GM12878 (cell line): Measurements from ENCODE around the gene PRDM2. TPM values are rescaled to one million over a fixed set of nuclear protein-coding genes. Genes with fewer than 3 reads are reported as not detected.

ENCODE experiments used
- ATAC-seq: fragments of 200-7000 bp; cut with Tn5 transposase; 3 replicates; pipeline ENCODE4 v1.9.1; 2020; ENCODE audit warnings: mild to moderate bottlenecking, moderate library complexity
- BruUV-seq: library from RNA; stranded (reverse); fragments of 400-500 nt; replicated peaks from 2 replicates; lab custom pipeline; 2021; lab: Mats Ljungman, UMichigan
- CTCF ChIA-PET: fragments of 300-600 bp; sonication (Branson Sonifier 250); formaldehyde crosslinking; extraction: SDS; loops from one replicate; lab custom pipeline; 2021; ENCODE audit warnings: inconsistent platforms; lab: Yijun Ruan, JAX
- POLR2A ChIA-PET: fragments of 350-600 bp; formaldehyde crosslinking; extraction: SDS; loops from one replicate; lab custom pipeline; 2021; ENCODE audit warnings: inconsistent platforms; lab: Charles Lee
- RAD21 ChIA-PET: fragments of 300-600 bp; sonication (Branson Sonifier 250); formaldehyde crosslinking; loops from one replicate; lab custom pipeline; 2023; ENCODE audit warnings: antibody characterized with exemption; ENCODE audit not compliant: unreplicated experiment; lab: Charles Lee
- SMC1A ChIA-PET: fragments of 300-600 bp; sonication (Branson Sonifier 250); formaldehyde crosslinking; loops from one replicate; lab custom pipeline; 2023; ENCODE audit not compliant: unreplicated experiment, uncharacterized antibody; lab: Charles Lee
- DNase-seq: peaks from one replicate; pipeline ENCODE4 v3.0.0-alpha.2; 2011; ENCODE audit warnings: low read depth, low spot score
- FAIRE-seq: peaks from 3 replicates; lab custom pipeline; 2011; peaks lifted over from hg19 to GRCh38; lab: Jason Lieb, UNC
- H2AFZ ChIP-seq: 2 replicates; pipeline ENCODE4 v1.6.0; 2011; ENCODE audit warnings: low read depth, low read length, control low read depth; ENCODE audit not compliant: control insufficient read depth
- H3K27ac ChIP-seq: 2 replicates; pipeline ENCODE4 v1.5.1; 2011; ENCODE audit warnings: control low read depth; ENCODE audit not compliant: control insufficient read depth, insufficient read depth
- H3K27me3 ChIP-seq, 2 experiments: replicated peaks in 1 of 2; 2 replicates each; pipeline versions ENCODE4 v1.6.0 to v1.6.1; 2011; ENCODE audit warnings: low read length in 1 of 2; ENCODE audit not compliant: control insufficient read depth in 2 of 2, insufficient read depth in 2 of 2
- H3K36me3 ChIP-seq, 2 experiments: 2 replicates each; pipeline ENCODE4 v1.5.1; 2011; ENCODE audit warnings: low read length in 1 of 2; ENCODE audit not compliant: control insufficient read depth in 2 of 2, insufficient read depth in 2 of 2
- H3K4me1 ChIP-seq: 2 replicates; pipeline ENCODE4 v1.6.1; 2011; ENCODE audit warnings: mild to moderate bottlenecking, low read length, moderate library complexity, mixed read lengths; ENCODE audit not compliant: control insufficient read depth, insufficient read depth
- H3K4me2 ChIP-seq: 2 replicates; pipeline ENCODE4 v1.6.0; 2011; ENCODE audit warnings: control low read depth; ENCODE audit not compliant: control insufficient read depth, insufficient read depth
- H3K4me3 ChIP-seq: fragments of 200-600 bp; sonication (generic); 2 replicates; pipeline ENCODE4 v1.5.1; 2016
- H3K79me2 ChIP-seq: 2 replicates; pipeline ENCODE4 v1.6.0; 2011; ENCODE audit warnings: low read length; ENCODE audit not compliant: control insufficient read depth, insufficient read depth
- H3K9ac ChIP-seq: 2 replicates; pipeline ENCODE4 v1.8.0; 2011; ENCODE audit warnings: low read length, control low read depth, mixed read lengths; ENCODE audit not compliant: control insufficient read depth, insufficient read depth
- H3K9me3 ChIP-seq: replicated peaks from 3 replicates; pipeline ENCODE4 v1.5.1; 2011; ENCODE audit warnings: mild to moderate bottlenecking, low read length; ENCODE audit not compliant: control insufficient read depth, insufficient read depth
- H4K20me1 ChIP-seq: 2 replicates; pipeline ENCODE4 v1.6.0; 2011; ENCODE audit not compliant: control insufficient read depth, insufficient read depth
- CBX5 ChIP-seq: sonication (generic); IDR thresholded peaks from 2 replicates; pipeline ENCODE4 v1.6.1; 2016; ENCODE audit warnings: low read depth, moderate library complexity, mild to moderate bottlenecking, inconsistent platforms
- CEBPB ChIP-seq, 2 experiments: fragments of 150-350 bp in 1 of 2; IDR thresholded peaks; 2 replicates each; pipeline ENCODE4 v1.6.1; 2012 to 2014; ENCODE audit warnings: low read depth in 2 of 2, low read length in 2 of 2, borderline replicate concordance in 1 of 2, inconsistent platforms in 1 of 2
- HDAC2 ChIP-seq: fragments of 200-600 bp; sonication (generic); IDR thresholded peaks from 2 replicates; pipeline ENCODE4 v1.6.1; 2017
- JUNB ChIP-seq: IDR thresholded peaks from 2 replicates; pipeline ENCODE4 v1.6.1; 2016; ENCODE audit warnings: antibody characterized with exemption, mild to moderate bottlenecking
- MYC ChIP-seq: IDR thresholded peaks from 2 replicates; pipeline ENCODE4 v1.6.1; 2011; ENCODE audit warnings: mild to moderate bottlenecking, low read length, moderate library complexity, inconsistent platforms; ENCODE audit not compliant: insufficient read depth, insufficient replicate concordance, insufficient read length, severe bottlenecking
- NFYB ChIP-seq: IDR thresholded peaks from 2 replicates; pipeline ENCODE4 v1.6.1; 2011; ENCODE audit warnings: low read depth, mild to moderate bottlenecking, low read length, improper control_type of control experiment, moderate library complexity; ENCODE audit not compliant: insufficient read depth
- STAT3 ChIP-seq: IDR thresholded peaks from 2 replicates; pipeline ENCODE4 v1.6.1; 2011; ENCODE audit warnings: low read depth, low read length, improper control_type of control experiment
- ZNF687 ChIP-seq: fragments of 450-650 bp; IDR thresholded peaks from 2 replicates; pipeline ENCODE4 v1.6.1; 2017; ENCODE audit warnings: mild to moderate bottlenecking, moderate library complexity
- WGBS: methylation state at CpG from one replicate; pipeline ENCODE4 v1.1.6; 2016; ENCODE audit warnings: low lambda C conversion rate; ENCODE audit not compliant: insufficient replicate concordance, insufficient coverage; ENCODE audit errors: missing lambda C conversion rate; 5-methylcytosine and 5-hydroxymethylcytosine counted together
- in situ Hi-C: fragments of 300-500 bp; cut with MboI; formaldehyde crosslinking; loops from 9 replicates; pipeline ENCODE4 v1.14.3; 2018; ENCODE audit warnings: mixed read lengths
- intact Hi-C: fragments of 100-400 bp; cut with micrococcal nuclease; formaldehyde crosslinking; loops from one replicate; pipeline ENCODE4 v1.14.2; 2022; ENCODE audit not compliant: unreplicated experiment
- polyA plus RNA-seq, 11 experiments: library from polyadenylated mRNA; depleted of rRNA in 4 of 11; unstranded in 6 of 11; stranded (reverse) in 5 of 11; fragments of >200 nt; fragmentation: Nextera tagmentation in 4 of 11; fragmentation: Illumina TruSeq in 1 of 11; extraction: Ambion mirVana in 4 of 11; extraction: Trizol in 1 of 11; gene quantifications; 1 replicate in 1 of 11; 2 replicates in 10 of 11; pipeline versions ENCODE4 v1.2.1 to v1.2.3, GENCODE V29; 2011 to 2016; ENCODE audit warnings: inconsistent platforms in 2 of 11, missing spikeins in 2 of 11, low read depth in 1 of 11
- total RNA-seq, 4 experiments: library from RNA; depleted of rRNA in 3 of 4; stranded (reverse); fragments of >200 nt in 3 of 4; fragmentation: Illumina TruSeq in 1 of 4; extraction: Trizol in 1 of 4; gene quantifications; 2 replicates each; pipeline versions ENCODE4 v1.2.1 to v1.2.3, GENCODE V29; 2013 to 2021
- TF ChIP-seq, protein P1 (sequence below): fragments of 450-650 bp; IDR thresholded peaks from 2 replicates; pipeline ENCODE4 v1.6.1; 2014; ENCODE audit warnings: mild to moderate bottlenecking
- TF ChIP-seq, protein P2 (sequence below): fragments of 450-650 bp; IDR thresholded peaks from 2 replicates; pipeline ENCODE4 v1.6.1; 2017; ENCODE audit warnings: mild to moderate bottlenecking, moderate library complexity

PRDM2 gene
- total and polyA plus RNA-seq, 10 of the 15 experiments (the other 5 are each of a cell fraction or from before 2014, with no cell fraction given), result 8.4 to 45.1 (median 23.5) TPM

DNA sequence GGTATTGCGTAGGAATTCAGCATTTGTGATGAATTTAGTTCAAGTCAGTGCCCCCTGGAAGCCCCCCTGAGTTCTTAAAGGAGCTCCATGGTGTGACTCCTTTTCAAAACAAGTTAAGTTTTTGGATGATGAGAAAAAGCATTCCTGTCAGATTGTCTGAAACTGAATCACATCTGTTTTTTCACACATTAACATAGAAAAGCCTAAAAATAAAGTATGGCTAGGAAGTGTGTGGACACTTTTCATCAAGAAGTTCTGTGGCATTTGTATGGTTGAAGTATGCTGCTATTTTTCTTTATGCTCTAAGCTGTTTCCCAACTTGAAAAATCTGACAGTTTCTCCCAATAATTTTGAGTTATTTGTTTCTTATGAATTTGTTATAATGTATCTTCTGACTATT is 33.7 kb downstream of the PRDM2 start:
- Histone ChIP-seq H3K27me3 (no peaks in the 10 kb centered on the region), H3K4me2 (peak overlapping the region; percentile 86), H2AFZ (no peak overlapping the region), H4K20me1 (no peaks in the 10 kb centered on the region), H3K79me2 (peaks cover 51% of the 10 kb centered on the region), H3K27ac (peak overlapping the region; percentile 98), H3K9ac (no peak overlapping the region), H3K9me3 (no peaks in the 10 kb centered on the region), H3K4me3 (no peak overlapping the region), H3K36me3 (peaks cover 0 to 4% of the 10 kb centered on the region in 2 experiments; a peak in 1 of 4 replicates), H3K4me1 (peaks cover 38% of the 10 kb centered on the region)
- ATAC-seq (no peak), DNase-seq (no peak), FAIRE-seq (no peak)
- WGBS, result 83% methylated on average over 1 of the region's 1 CpG
- CTCF ChIA-PET, result interaction anchor here (1.0 to 11.2 kb wide), 6 partner anchors 8 to 68 kb away, joined by 3 to 212 read pairs (median 6); no protein-coding TSS in a partner anchor
- SMC1A ChIA-PET, result interaction anchor here (0.9 to 18.4 kb wide), 7 partner anchors 10 to 68 kb away, joined by 3 to 425 read pairs (median 8); no protein-coding TSS in a partner anchor
- intact Hi-C loops (no loop called here), in situ Hi-C loops (loop anchor here (25.0 kb wide), 1 partner anchor 1571 kb away; the partner anchor contains the start of gene TNFRSF1B)
- POLR2A ChIA-PET, result interaction anchor here (2.5 to 2.8 kb wide), 3 partner anchors 14 to 33 kb away, joined by 9 to 11 read pairs (median 10); no protein-coding TSS in a partner anchor
- BruUV-seq, result no TSS peak
- RAD21 ChIA-PET, result interaction anchor here (1.2 to 21.9 kb wide), 4 partner anchors 15 to 91 kb away, joined by 3 to 367 read pairs (median 16); no protein-coding TSS in a partner anchor
- TF ChIP-seq, protein P1, sequence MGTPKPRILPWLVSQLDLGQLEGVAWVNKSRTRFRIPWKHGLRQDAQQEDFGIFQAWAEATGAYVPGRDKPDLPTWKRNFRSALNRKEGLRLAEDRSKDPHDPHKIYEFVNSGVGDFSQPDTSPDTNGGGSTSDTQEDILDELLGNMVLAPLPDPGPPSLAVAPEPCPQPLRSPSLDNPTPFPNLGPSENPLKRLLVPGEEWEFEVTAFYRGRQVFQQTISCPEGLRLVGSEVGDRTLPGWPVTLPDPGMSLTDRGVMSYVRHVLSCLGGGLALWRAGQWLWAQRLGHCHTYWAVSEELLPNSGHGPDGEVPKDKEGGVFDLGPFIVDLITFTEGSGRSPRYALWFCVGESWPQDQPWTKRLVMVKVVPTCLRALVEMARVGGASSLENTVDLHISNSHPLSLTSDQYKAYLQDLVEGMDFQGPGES, result no peak
- TF ChIP-seq CBX5 (no peak), HDAC2 (no peak), STAT3 (no peak), NFYB (no peak), CEBPB (IDR thresholded peaks at IDR 0.05; ENCODE audit: borderline replicate concordance in 1 of 2, low read depth in 2 of 2, low read length in 2 of 2) (no peak), ZNF687 (no peak), JUNB (no peak), MYC (no peak)
- TF ChIP-seq, protein P2, sequence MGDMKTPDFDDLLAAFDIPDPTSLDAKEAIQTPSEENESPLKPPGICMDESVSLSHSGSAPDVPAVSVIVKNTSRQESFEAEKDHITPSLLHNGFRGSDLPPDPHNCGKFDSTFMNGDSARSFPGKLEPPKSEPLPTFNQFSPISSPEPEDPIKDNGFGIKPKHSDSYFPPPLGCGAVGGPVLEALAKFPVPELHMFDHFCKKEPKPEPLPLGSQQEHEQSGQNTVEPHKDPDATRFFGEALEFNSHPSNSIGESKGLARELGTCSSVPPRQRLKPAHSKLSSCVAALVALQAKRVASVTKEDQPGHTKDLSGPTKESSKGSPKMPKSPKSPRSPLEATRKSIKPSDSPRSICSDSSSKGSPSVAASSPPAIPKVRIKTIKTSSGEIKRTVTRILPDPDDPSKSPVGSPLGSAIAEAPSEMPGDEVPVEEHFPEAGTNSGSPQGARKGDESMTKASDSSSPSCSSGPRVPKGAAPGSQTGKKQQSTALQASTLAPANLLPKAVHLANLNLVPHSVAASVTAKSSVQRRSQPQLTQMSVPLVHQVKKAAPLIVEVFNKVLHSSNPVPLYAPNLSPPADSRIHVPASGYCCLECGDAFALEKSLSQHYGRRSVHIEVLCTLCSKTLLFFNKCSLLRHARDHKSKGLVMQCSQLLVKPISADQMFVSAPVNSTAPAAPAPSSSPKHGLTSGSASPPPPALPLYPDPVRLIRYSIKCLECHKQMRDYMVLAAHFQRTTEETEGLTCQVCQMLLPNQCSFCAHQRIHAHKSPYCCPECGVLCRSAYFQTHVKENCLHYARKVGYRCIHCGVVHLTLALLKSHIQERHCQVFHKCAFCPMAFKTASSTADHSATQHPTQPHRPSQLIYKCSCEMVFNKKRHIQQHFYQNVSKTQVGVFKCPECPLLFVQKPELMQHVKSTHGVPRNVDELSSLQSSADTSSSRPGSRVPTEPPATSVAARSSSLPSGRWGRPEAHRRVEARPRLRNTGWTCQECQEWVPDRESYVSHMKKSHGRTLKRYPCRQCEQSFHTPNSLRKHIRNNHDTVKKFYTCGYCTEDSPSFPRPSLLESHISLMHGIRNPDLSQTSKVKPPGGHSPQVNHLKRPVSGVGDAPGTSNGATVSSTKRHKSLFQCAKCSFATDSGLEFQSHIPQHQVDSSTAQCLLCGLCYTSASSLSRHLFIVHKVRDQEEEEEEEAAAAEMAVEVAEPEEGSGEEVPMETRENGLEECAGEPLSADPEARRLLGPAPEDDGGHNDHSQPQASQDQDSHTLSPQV, result no peak
